Mesothelial cell of epicardium (in vitro differentiated cells): ENCODE data around the gene DPPA5. TPM values are rescaled to one million over a fixed set of nuclear protein-coding genes. Genes with fewer than 3 reads are reported as not detected.

Experiments used
- DNase-seq, 2 experiments: peaks; one replicate each; pipeline ENCODE4 v3.0.0; 2021; ENCODE audit warnings: low spot score in 2 of 2; ENCODE audit not compliant: unreplicated experiment in 2 of 2
- H3K27ac Mint-ChIP-seq: 2 replicates; pipeline ENCODE4 v1.8.0; 2021; ENCODE audit warnings: mixed read lengths
- H3K27me3 Mint-ChIP-seq: 2 replicates; pipeline ENCODE4 v1.8.0; 2021; ENCODE audit warnings: low read depth, mixed read lengths
- H3K36me3 Mint-ChIP-seq: 2 replicates; pipeline ENCODE4 v1.8.0; 2021; ENCODE audit warnings: mixed read lengths
- H3K4me1 Mint-ChIP-seq: 2 replicates; pipeline ENCODE4 v1.8.0; 2021; ENCODE audit warnings: mixed read lengths
- H3K4me3 Mint-ChIP-seq: 2 replicates; pipeline ENCODE4 v1.8.0; 2021; ENCODE audit warnings: mild to moderate bottlenecking, moderate library complexity, mixed read lengths
- H3K9me3 Mint-ChIP-seq: 2 replicates; pipeline ENCODE4 v1.8.0; 2021; ENCODE audit warnings: mixed read lengths
- CTCF ChIP-seq: fragments of 200-600 bp; sonication (generic); IDR thresholded peaks from one replicate; pipeline ENCODE4 v1.5.0; 2021; ENCODE audit warnings: antibody characterized with exemption; ENCODE audit not compliant: unreplicated experiment
- total RNA-seq: library from RNA; stranded (reverse); gene quantifications from 3 replicates; pipeline ENCODE4 v1.2.1, GENCODE V29; 2021

The DPPA5 gene
- total RNA-seq, 1 donor from 2014 or later, result not detected

- no peak for TF ChIP-seq CTCF
- Mint-ChIP-seq H3K9me3 (peaks cover 3% of the 10 kb centered on the region), H3K4me1 (no peaks in the 10 kb centered on the region), H3K36me3 (no peaks in the 10 kb centered on the region), H3K27me3 (no peaks in the 10 kb centered on the region), H3K27ac (no peak overlapping the region), H3K4me3 (no peak overlapping the region)
- DNase-seq, result no peak
Measured at GRCh38 chr6:73377225-73377624, 23.1 kb upstream of the DPPA5 start.

DNA sequence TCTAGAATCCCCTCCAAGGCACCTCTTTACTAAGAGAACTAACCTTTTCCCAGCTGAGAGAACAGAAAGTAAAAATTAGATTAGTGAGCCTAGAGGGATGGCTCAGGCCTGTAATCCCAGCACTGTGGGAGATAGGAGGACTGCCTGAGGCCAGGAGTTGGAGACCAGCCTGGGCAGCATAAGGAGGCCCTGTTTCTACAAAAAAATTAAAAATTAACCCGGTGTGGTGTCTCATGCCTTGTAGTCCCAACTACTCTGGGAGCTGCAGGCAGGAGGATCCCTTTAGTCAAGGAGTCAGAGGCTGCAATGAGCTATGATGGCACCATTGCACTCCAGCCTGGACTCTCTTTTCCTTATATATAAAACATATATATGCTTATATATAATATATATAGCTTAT lies 21.1 kb upstream of the DPPA5 start:
- Mint-ChIP-seq H3K27ac (no peak overlapping the region), H3K27me3 (no peaks in the 10 kb centered on the region), H3K9me3 (peaks cover 3% of the 10 kb centered on the region), H3K36me3 (no peaks in the 10 kb centered on the region), H3K4me1 (no peaks in the 10 kb centered on the region), H3K4me3 (no peak overlapping the region)
- no peak for DNase-seq
- TF ChIP-seq CTCF, result no peak

GRCh38 chr6:73372516-73372915 lies 18.4 kb upstream of the DPPA5 start:
- TF ChIP-seq CTCF, result no peak
- Mint-ChIP-seq H3K4me3 (no peak overlapping the region), H3K9me3 (peaks cover 3% of the 10 kb centered on the region), H3K4me1 (no peaks in the 10 kb centered on the region), H3K27me3 (no peaks in the 10 kb centered on the region), H3K27ac (no peak overlapping the region), H3K36me3 (no peaks in the 10 kb centered on the region)
- no peak for DNase-seq

DNA sequence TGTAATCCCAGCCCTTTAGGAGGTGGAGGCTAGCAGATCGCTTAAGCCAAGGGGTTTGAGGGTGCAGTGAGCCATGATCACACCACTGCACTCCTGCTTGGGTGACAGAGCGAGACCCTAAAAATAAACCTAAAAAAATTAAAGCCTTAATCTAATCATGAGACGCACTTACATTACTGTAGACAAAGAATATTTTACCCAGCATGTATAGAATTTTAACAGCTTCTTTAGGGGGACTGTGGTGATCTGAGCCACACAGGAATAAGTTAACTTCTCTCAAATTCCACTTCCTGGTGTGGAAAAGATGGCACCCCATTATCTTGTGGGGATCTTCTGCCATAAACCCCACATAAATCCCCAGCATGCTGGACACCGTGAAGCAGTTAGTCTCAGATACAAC lies 17.9 kb upstream of the DPPA5 start:
- no peaks in the 10 kb centered on the region for H3K4me1 Mint-ChIP-seq

DNA sequence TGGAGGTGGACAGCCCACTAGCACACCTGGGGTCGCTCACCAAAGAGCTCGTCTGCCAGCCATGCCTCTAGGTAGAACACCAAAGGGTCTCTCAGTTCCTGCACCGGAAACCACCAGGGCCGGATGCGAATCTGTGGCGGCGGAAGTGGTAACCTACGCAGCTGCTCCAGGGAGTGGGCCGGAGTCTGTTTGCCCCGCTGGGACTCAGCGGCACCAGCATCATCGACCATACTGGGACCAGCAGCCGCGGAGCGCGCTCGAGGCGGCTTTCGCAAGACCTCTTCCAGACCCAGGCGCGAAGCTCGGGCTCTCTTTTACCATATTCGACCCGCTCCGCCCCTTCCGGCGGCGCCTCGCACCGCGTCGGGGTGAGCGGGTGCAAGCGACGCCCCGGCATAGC lies 15.5 kb upstream of the DPPA5 start, which contains the start of gene OOEP:
Gene OOEP, minus strand, starts transcription at position 335 of the 400 bp plus-strand sequence. Its CDS starts 105 bp downstream, at position 230.
- Mint-ChIP-seq H3K4me1 (no peaks in the 10 kb centered on the region), H3K9me3 (peaks cover 3% of the 10 kb centered on the region), H3K4me3 (no peak within 1 kb of the TSS), H3K27ac (no peak within 1 kb of the TSS), H3K27me3 (no peaks in the 10 kb centered on the region), H3K36me3 (no peaks in the 10 kb centered on the region)
- no peak for DNase-seq
- no peak for TF ChIP-seq CTCF

More for the DNA sequence above, 17.9 kb upstream of the DPPA5 start:
- no peak overlapping the region for H3K27ac Mint-ChIP-seq
- H3K4me3 Mint-ChIP-seq, result no peak overlapping the region
- DNase-seq, result no peak
- peaks cover 3% of the 10 kb centered on the region for H3K9me3 Mint-ChIP-seq
- H3K27me3 Mint-ChIP-seq, result no peaks in the 10 kb centered on the region
- TF ChIP-seq CTCF, result no peak
- no peaks in the 10 kb centered on the region for H3K36me3 Mint-ChIP-seq

DNA sequence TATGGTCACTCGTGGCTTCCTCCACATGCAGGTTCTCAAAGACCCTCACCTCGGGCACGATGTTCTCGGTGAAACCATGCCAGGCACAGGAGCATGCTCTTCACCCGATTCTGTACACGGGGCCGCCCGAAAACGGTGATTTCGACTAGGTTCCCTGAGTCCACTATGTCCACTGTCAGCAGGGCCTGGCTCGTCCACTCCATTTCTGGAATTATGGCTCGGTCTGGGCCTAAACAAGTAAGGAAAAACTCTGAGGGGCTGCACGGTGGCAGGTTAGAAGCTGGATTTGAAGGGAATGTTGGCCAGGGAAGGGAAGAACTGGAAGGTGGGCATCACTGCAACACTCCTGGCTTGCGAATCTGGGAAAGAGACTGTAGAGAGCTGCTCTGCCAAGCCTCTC lies 15.1 kb upstream of the DPPA5 start:
- Mint-ChIP-seq H3K27me3 (no peaks in the 10 kb centered on the region), H3K9me3 (peaks cover 3% of the 10 kb centered on the region), H3K36me3 (no peaks in the 10 kb centered on the region), H3K27ac (no peak overlapping the region), H3K4me3 (no peak overlapping the region), H3K4me1 (no peaks in the 10 kb centered on the region)
- DNase-seq, result no peak
- TF ChIP-seq CTCF, result no peak
